ENCODE results near the gene GRM5. TPM values are rescaled to one million over a fixed set of nuclear protein-coding genes. Genes with fewer than 3 reads are reported as not detected.

The GRM5 gene
- total and polyA plus RNA-seq, 4 donors, result not detected

DNA sequence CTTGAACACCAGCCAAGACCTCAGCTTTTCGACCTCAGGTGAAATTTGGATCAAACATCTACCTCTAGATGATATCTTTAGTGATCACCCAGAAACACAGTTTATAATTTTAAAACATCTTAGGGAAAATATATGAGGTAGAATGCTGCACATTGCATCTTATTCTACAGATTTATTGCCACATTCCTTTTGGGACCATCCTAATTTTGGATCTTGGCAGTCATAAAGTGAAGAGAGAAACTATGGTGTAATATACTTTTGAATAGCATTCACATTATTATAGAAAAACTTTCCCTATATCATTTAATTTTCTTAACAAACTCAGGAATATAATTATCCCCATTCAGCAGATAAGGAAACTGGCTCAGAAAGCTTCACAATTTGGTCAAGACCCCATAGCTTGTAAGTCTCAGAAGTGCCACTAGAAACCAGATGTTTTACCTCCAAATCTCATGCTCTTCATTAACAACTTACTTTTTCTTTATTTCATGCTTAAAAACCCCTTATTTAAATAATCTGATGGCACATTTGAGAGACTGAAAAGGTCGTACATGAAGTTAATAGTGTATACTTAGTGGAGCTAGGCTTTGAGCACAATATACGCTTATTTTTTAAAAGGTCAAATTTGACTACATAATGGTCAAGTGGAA lies 529.0 kb downstream of the GRM5 start:
- TF ChIP-seq NR2F2 (IDR thresholded peaks at IDR 0.05) (no peak), JUND (IDR thresholded peaks at IDR 0.05) (no peak), FOXA1 (IDR thresholded peaks at IDR 0.05) (no peak), ATF3 (IDR thresholded peaks at IDR 0.05) (no peak), RXRA (IDR thresholded peaks at IDR 0.05) (no peak), GABPA (IDR thresholded peaks at IDR 0.05 in 1 of 2, conservative IDR thresholded peaks at IDR 0.05 in 1 of 2) (no peak), YY1 (IDR thresholded peaks at IDR 0.05) (no peak), SP1 (IDR thresholded peaks at IDR 0.05) (no peak), RAD21 (IDR thresholded peaks at IDR 0.05) (no peak), FOXA2 (IDR thresholded peaks at IDR 0.05) (no peak), TAF1 (conservative IDR thresholded peaks at IDR 0.05) (no peak), HNF4A (conservative IDR thresholded peaks at IDR 0.05) (no peak), EGR1 (IDR thresholded peaks at IDR 0.05; ENCODE audit: low read depth in 2 of 2) (no peak), MAX (IDR thresholded peaks at IDR 0.05) (no peak), HNF4G (IDR thresholded peaks at IDR 0.05) (no peak), ZBTB33 (IDR thresholded peaks at IDR 0.05) (no peak)
- TF ChIP-seq, protein P1, sequence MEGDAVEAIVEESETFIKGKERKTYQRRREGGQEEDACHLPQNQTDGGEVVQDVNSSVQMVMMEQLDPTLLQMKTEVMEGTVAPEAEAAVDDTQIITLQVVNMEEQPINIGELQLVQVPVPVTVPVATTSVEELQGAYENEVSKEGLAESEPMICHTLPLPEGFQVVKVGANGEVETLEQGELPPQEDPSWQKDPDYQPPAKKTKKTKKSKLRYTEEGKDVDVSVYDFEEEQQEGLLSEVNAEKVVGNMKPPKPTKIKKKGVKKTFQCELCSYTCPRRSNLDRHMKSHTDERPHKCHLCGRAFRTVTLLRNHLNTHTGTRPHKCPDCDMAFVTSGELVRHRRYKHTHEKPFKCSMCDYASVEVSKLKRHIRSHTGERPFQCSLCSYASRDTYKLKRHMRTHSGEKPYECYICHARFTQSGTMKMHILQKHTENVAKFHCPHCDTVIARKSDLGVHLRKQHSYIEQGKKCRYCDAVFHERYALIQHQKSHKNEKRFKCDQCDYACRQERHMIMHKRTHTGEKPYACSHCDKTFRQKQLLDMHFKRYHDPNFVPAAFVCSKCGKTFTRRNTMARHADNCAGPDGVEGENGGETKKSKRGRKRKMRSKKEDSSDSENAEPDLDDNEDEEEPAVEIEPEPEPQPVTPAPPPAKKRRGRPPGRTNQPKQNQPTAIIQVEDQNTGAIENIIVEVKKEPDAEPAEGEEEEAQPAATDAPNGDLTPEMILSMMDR (IDR thresholded peaks at IDR 0.05; ENCODE audit: low read depth, low read length, missing input control), result no peak
- TF ChIP-seq, protein P2, sequence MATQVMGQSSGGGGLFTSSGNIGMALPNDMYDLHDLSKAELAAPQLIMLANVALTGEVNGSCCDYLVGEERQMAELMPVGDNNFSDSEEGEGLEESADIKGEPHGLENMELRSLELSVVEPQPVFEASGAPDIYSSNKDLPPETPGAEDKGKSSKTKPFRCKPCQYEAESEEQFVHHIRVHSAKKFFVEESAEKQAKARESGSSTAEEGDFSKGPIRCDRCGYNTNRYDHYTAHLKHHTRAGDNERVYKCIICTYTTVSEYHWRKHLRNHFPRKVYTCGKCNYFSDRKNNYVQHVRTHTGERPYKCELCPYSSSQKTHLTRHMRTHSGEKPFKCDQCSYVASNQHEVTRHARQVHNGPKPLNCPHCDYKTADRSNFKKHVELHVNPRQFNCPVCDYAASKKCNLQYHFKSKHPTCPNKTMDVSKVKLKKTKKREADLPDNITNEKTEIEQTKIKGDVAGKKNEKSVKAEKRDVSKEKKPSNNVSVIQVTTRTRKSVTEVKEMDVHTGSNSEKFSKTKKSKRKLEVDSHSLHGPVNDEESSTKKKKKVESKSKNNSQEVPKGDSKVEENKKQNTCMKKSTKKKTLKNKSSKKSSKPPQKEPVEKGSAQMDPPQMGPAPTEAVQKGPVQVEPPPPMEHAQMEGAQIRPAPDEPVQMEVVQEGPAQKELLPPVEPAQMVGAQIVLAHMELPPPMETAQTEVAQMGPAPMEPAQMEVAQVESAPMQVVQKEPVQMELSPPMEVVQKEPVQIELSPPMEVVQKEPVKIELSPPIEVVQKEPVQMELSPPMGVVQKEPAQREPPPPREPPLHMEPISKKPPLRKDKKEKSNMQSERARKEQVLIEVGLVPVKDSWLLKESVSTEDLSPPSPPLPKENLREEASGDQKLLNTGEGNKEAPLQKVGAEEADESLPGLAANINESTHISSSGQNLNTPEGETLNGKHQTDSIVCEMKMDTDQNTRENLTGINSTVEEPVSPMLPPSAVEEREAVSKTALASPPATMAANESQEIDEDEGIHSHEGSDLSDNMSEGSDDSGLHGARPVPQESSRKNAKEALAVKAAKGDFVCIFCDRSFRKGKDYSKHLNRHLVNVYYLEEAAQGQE (IDR thresholded peaks at IDR 0.05), result no peak
- Histone ChIP-seq H3K9me3 (ENCODE audit: control insufficient read depth in 4 of 4, low read length in 3 of 4) (no peaks in the 10 kb centered on the region), H3K4me1 (ENCODE audit: control insufficient read depth in 4 of 4, insufficient read depth in 4 of 4, low read length in 3 of 4) (peaks cover 2 to 8% (median 3%) of the 10 kb centered on the region in 4 donors), H3K27me3 (ENCODE audit: control insufficient read depth in 4 of 4, insufficient read depth in 4 of 4, low read length in 3 of 4) (no peaks in the 10 kb centered on the region), H3K36me3 (ENCODE audit: control insufficient read depth in 4 of 4, insufficient read depth in 3 of 4, low read depth in 1 of 4, low read length in 3 of 4) (no peaks in the 10 kb centered on the region), H3K9ac (ENCODE audit: low read depth in 1 of 2, low read length in 2 of 2) (no peak overlapping the region), H3K27ac (ENCODE audit: low read depth in 1 of 2, low read length in 2 of 2) (no peak overlapping the region), H3K4me3 (ENCODE audit: low read depth in 1 of 3, low read length in 3 of 3) (no peak overlapping the region)
- DNase-seq (ENCODE audit: low spot score), result no peak
- 80% methylated on average over 3 of the region's 3 CpGs for WGBS
